HG03045 (cell line): ENCODE results near the gene RALGPS1.

Experiments
- ATAC-seq: cut with Tn5 transposase; IDR thresholded peaks from one replicate; pipeline ENCODE4 v1.9.1; 2021; ENCODE audit warnings: mild to moderate bottlenecking, moderate library complexity; ENCODE audit not compliant: unreplicated experiment

Gene RALGPS1

GRCh38 chr9:126914458-126915280 is at the start of gene RALGPS1:
Gene RALGPS1 (plus strand): TSS chr9:126914782. CDS start chr9:126962290, 47,508 bp downstream.
- peak; percentile 97 for ATAC-seq

DNA sequence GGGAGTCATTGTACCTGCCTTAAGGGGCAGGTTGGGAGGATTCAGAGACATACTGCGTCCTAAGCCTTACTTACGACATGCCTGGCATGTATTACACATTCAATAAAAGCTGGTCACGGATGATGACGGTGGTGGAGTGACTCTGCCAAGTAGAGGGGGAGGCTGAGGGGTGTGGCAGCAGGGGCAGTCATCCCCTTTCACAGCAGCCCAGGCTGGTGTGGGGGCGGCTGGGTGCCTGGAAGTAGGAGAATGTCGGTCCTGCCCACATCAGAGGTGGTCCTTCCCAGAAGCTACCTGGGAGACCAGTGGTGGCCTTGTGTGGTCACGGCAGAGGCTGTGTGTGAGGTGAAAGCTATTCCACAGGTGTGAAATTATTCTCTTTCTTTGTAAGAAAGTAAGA is 45.2 kb upstream of the RALGPS1 start:
- no peak for ATAC-seq

DNA sequence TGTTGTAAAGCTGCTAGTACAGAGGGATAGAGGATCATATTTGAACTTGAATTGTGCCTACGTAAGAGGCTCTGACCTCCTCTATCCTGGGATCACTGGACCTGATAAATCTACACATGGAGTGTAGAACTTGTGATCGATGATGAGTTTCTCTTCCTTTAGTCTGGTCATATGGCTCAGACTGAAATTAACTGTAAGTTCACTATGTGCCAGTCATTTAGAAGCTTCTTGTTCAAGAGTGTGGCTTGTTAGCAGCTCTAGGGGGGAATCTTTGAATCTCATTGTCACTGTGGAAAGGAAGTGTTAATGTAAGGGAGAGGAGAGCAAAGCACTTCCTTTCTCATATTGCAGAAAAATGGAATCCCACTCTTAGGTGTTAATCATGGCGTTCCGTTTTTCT is 42.1 kb upstream of the RALGPS1 start:
- ATAC-seq, result no peak

DNA sequence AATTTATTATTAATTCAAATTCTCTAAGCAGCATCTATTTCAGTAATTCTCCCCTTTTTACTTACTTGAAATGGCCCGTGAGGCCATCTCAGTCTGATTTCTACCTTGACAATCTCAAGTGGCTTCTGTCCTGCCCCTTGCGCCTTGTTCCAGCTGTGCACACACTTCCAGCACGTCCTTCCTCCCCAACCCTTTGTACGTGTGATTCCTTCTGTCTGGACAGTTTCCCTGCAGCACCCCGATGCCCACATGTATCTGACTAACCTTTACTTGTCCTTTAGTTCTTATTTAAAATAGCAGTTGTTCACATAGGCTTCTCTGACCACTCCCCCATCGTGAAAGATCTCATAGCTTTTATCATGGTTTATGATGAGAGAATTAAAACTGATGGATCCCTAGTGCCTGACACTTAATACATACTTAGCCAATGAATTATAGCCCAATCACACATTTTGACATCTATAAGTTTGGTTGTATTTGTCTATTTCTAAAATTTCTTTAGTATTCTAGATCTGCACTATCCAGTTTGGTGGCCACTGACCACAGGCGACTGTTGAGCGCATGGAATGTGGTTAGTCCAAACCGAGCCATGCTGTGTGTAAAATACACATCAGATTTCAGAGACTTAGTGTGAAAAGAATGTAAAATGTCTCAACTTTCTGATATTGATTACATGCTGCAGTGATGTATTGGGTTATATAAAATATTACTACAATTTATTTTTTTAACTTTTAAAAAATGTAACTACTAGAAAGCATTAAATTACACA is 39.9 kb upstream of the RALGPS1 start:
- no peak for ATAC-seq

GRCh38 chr9:126875756-126876510 is 38.6 kb upstream of the RALGPS1 start:
- no peak for ATAC-seq

GRCh38 chr9:126876531-126876930 is 38.1 kb upstream of the RALGPS1 start:
- ATAC-seq, result no peak

GRCh38 chr9:126877418-126877817 is 37.2 kb upstream of the RALGPS1 start:
- no peak for ATAC-seq

- ATAC-seq, result no peak
Observed at GRCh38 chr9:126879288-126879687, 35.3 kb upstream of the RALGPS1 start.

GRCh38 chr9:126880226-126880946 is 34.2 kb upstream of the RALGPS1 start:
- ATAC-seq, result no peak

DNA sequence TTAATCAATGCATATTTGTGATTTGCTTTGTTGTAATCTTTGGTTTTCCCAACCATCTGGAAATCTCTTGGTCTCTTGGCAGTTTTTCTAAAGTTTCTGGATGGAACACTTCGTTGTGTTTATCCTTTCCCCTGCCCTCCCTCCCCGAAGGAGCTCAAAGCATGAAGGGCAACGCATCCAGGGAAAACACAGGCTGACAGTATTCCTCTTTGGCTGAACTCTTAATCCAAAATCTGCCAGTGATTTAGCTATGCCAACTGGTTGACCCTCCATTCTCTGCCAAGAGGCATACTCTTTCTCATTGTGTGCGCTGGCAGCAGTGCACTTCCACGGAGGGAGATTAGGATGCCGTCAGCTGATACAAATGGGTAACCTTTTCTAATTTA is 33.6 kb upstream of the RALGPS1 start:
- no peak for ATAC-seq

GRCh38 chr9:126882746-126883145 is 31.8 kb upstream of the RALGPS1 start:
- ATAC-seq, result no peak

- no peak for ATAC-seq
Observed at GRCh38 chr9:126883636-126884035, 30.9 kb upstream of the RALGPS1 start.

DNA sequence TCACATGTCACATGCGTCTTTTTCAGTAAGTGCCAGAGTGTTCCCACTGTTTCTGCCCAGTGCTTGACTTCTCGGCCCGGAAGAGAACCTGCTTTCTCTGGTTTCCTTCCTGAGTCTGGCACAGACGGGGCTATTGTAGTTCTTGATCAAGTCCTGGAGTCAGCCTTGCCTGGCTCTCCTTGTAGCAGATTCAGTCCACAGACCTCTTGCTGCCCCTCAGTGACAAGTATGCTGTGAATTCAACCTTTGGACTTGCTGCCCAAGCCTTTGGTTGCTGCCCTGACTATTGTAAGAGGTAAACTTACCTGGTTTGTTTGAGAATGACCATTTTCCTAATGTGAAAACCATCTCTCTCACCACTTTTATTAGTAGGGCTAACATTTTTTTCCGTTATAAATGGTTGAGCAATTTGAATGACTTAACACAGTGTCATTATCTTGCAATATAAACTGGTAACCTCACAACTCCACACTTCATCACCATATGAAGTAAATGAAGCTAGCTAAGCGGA is 29.4 kb upstream of the RALGPS1 start:
- ATAC-seq, result no peak

- ATAC-seq, result no peak
Observed at GRCh38 chr9:126886034-126886822, 28.4 kb upstream of the RALGPS1 start.

GRCh38 chr9:126886897-126887296 is 27.7 kb upstream of the RALGPS1 start:
- no peak for ATAC-seq

DNA sequence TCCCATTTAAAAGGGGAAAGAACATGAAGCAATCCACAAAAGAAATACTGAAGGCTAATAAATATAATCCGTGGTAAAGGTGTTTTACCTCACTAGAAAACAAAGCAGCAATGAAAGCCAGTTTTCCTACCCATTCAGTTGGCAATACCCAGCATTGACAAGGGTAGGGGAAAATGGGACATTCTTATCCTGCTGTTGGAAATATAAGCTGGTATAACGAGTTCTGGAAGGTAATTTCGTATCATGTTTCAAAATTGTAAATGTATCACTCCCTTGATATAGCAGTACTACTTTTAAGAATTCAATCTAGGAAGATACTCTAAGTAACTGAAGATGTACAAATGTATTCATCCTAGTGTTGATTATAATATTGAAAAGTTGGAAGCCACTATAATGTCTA is 22.9 kb upstream of the RALGPS1 start:
- ATAC-seq, result no peak

DNA sequence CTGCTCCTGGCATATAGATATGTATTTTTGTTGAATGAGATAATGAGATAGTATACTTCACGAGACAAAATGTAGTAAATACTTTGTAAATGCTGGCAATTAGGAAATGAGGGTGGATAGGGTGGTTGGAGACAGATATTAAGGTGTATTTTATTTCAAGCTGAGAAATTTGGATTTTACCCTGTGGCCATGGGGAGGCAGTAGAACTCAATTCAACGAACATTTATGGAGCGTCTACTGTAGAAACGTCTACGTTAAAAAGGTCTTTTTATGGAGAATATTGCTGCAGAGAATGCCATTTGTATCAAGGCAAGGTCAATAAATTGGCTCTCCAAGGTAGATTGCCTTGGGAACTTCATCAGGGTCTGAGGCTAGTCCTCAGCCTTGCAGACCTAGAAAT is 21.5 kb upstream of the RALGPS1 start:
- no peak for ATAC-seq

DNA sequence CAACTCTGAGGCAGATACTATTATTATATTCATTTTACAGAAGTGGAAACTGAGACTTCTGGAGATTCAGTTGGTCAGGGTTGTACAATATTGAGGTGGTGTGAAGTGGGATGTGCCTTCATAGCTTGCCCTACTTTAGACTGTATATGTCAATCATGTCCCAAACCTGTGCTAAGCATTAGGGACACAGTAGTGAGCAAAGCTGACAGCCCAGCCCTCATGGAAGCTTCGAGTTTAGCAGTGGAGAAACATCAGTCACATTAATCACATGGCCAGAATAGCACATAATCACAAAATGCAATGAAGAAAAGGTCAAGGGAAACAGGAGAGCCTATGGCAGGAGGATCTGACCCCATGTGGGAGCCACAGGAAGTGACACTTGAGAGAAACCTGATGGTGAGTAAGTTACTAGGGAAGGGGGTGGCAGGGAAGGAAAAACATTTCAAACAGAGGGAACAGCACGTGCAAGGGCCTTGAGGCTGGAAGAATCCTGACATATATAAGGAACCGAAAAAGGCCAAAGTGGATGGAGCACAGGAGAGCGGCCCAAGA is 20.5 kb upstream of the RALGPS1 start:
- ATAC-seq, result no peak

DNA sequence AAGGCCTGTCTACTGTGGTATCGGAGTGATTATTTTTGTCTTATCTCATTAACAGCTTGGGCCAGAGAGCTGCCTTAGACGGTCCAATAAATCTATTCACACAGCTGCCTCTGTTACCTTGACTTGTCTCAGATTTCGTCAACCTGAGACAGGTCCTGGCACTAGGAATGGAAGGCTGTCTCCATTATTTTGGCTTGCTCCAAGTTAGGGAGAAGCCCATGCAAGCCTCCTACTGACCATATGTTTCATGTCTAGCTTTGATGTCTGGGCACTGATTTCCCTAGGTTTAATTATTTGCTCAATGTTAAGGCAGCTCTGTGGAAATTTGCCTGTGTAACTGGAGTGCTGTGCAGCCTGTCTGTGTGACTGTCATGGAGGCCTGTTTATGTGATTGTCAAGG is 12.4 kb upstream of the RALGPS1 start:
- no peak for ATAC-seq

DNA sequence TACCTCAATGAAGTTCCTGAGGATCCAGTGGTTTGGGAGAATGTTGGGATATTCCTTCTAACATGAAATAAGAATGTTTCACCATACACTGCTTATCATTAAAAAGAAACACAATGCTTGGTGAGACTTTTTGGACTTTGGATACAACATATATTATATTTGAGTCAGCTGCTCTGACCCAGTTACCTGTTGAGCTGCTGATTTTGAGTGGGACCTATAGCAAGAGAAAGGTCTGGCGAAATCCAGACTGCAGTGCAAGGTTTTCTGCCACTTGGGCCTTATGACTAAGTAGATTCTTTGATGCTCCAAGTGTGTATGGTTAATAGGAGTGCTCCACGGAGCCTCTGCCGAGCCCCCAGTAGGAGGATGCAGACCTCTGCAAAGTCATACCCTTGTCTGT is 10.0 kb upstream of the RALGPS1 start:
- ATAC-seq, result no peak
